PFSK-1 (cell line): ENCODE data around the gene EID1.

Experiments
- FOXP2 ChIP-seq: optimal IDR thresholded peaks from 2 replicates; pipeline ENCODE3; 2011; ENCODE audit warnings: borderline replicate concordance, control low read depth, inconsistent platforms; ENCODE audit not compliant: insufficient read depth; ENCODE audit errors: extremely low read length, extremely low read depth
- POLR2AphosphoS5 ChIP-seq: IDR thresholded peaks from 2 replicates; pipeline ENCODE4 v1.6.1; 2012; ENCODE audit warnings: low read depth, mild to moderate bottlenecking, control low read depth, low read length, moderate library complexity
- REST ChIP-seq, 2 experiments: IDR thresholded peaks; 2 replicates each; pipeline versions ENCODE4 v1.6.1 to v1.8.0; 2011 to 2012; ENCODE audit warnings: low read depth in 2 of 2, low read length in 2 of 2, control low read depth in 1 of 2, inconsistent platforms in 1 of 2, mild to moderate bottlenecking in 1 of 2, moderate library complexity in 1 of 2; ENCODE audit not compliant: insufficient read depth in 1 of 2
- SIN3A ChIP-seq: IDR thresholded peaks from 2 replicates; pipeline ENCODE4 v1.6.1; 2012; ENCODE audit warnings: mild to moderate bottlenecking, low read length, moderate library complexity, borderline replicate concordance; ENCODE audit not compliant: insufficient read depth
- TAF1 ChIP-seq: IDR thresholded peaks from 2 replicates; pipeline ENCODE4 v1.6.1; 2012; ENCODE audit warnings: low read length, control low read depth, borderline replicate concordance; ENCODE audit not compliant: insufficient read depth

EID1 gene

GRCh38 chr15:48875241-48875960 is 2.5 kb upstream of the EID1 start:
- TF ChIP-seq SIN3A = no peak
- no peak; the same call in 1 of the 2 replicates for TF ChIP-seq POLR2AphosphoS5
- no peak for TF ChIP-seq TAF1
- no peak for TF ChIP-seq FOXP2
- no peak for TF ChIP-seq REST (IDR thresholded peaks at IDR 0.05; ENCODE audit: insufficient read depth in 1 of 2, low read depth in 2 of 2, low read length in 2 of 2)

- TF ChIP-seq POLR2AphosphoS5 (no peak), FOXP2 (no peak), REST (IDR thresholded peaks at IDR 0.05; ENCODE audit: insufficient read depth in 1 of 2, low read depth in 2 of 2, low read length in 2 of 2) (no peak), SIN3A (no peak), TAF1 (no peak)
Measured at GRCh38 chr15:48876057-48876456, 1.9 kb upstream of the EID1 start.

- TF ChIP-seq FOXP2 = no peak
- no peak; the same call in 1 of the 2 replicates for TF ChIP-seq POLR2AphosphoS5
- TF ChIP-seq TAF1 = no peak
- TF ChIP-seq SIN3A = peak; percentile 14; the same call in 1 of the 2 replicates
Measured at GRCh38 chr15:48880070-48880634, 2.2 kb downstream of the EID1 start.

GRCh38 chr15:48883699-48884098 is 5.8 kb downstream of the EID1 start:
- TF ChIP-seq TAF1 (no peak), POLR2AphosphoS5 (no peak), FOXP2 (no peak), SIN3A (no peak), REST (IDR thresholded peaks at IDR 0.05; ENCODE audit: insufficient read depth in 1 of 2, low read depth in 2 of 2, low read length in 2 of 2) (no peak)

- TF ChIP-seq POLR2AphosphoS5 (no peak), SIN3A (no peak), FOXP2 (no peak), REST (IDR thresholded peaks at IDR 0.05; ENCODE audit: insufficient read depth in 1 of 2, low read depth in 2 of 2, low read length in 2 of 2) (no peak), TAF1 (no peak)
Measured at GRCh38 chr15:48887144-48887543, 9.2 kb downstream of the EID1 start.
